GM21423 (cell line): ENCODE results near the gene MAML2.

Source experiments
- ATAC-seq: cut with Tn5 transposase; IDR thresholded peaks from one replicate; pipeline ENCODE4 v1.9.1; 2021; ENCODE audit warnings: mild to moderate bottlenecking, moderate library complexity; ENCODE audit not compliant: unreplicated experiment

The MAML2 gene

GRCh38 chr11:96054870-96055705 lies 287.9 kb downstream of the MAML2 start:
- ATAC-seq = no peak

DNA sequence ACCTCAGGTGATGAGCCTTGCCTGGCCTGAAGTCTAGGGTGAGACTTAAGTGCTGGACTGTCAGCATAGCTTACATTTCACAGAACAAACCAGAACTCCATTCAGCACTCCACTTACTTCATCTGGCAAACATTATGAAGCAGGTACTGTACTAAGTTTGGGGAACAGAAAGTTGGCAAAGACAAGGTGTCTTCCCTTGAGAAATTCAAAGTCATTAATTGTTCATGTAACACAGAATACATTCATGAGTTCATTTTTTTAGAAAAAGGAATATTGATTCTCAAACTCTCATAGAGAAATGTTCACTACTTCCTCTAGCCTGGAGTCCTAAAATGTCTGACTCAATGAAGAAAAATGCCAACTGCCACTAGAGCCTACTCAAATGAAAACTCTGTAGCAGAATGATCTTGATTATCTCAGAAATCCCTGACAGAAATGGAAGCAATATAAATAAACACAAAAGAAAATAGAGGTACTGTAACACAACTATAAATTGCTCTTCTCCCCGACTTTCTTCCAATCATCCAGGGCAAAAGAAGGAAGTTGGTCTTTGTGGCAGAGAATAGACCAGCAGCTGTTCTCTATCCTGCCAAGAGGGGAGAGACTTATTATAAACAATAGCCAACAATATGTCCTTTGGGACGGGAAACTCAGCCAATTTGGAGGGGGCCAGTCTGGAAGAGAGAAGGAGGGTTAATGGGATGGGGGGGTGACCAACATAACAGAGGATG lies 289.9 kb downstream of the MAML2 start:
- no peak for ATAC-seq

DNA sequence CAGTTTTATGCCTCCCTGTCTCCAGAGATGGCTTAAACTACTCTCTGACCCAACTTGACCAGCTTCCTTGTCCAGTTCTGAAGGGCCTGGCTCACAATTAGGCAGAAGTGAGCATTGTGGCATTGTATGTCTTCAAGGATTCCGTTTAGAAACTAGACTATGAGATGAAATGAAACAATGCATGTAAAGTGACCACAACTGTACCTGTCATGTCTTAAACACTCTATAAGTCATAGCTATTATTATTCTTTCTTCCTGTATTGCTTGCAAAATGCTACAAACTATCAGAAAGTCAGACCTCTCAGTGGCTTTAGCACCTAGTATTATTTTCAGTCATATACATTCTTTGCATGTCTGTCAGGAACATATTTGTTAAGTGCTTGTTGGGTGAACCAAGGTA lies 291.2 kb downstream of the MAML2 start:
- ATAC-seq = peak; percentile 93

- no peak for ATAC-seq
These were observed 292.4 kb downstream of the MAML2 start for GRCh38 chr11:96050435-96051182.

- no peak for ATAC-seq
These were observed 293.6 kb downstream of the MAML2 start for GRCh38 chr11:96049426-96049825.

GRCh38 chr11:96045622-96046456 lies 297.2 kb downstream of the MAML2 start:
- ATAC-seq = no peak

DNA sequence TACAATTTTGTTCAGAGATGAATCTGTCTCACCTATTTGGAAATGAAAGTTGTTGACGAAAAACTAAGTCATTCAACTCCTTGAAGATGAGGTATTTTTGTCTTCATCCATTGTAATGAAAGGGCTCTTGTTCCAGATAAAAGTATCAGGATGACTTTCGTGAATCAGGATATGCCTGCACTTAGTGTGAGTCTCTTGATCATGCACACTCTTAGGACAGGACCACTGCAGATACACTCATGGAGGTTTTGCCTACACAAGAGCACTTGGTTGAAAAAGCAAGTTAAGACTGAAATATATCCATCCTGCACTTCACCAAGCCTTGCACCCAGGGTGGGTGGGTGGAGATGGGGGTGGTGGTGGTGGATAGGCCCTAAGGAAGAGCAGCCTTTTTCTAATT lies 298.2 kb downstream of the MAML2 start:
- ATAC-seq = no peak

DNA sequence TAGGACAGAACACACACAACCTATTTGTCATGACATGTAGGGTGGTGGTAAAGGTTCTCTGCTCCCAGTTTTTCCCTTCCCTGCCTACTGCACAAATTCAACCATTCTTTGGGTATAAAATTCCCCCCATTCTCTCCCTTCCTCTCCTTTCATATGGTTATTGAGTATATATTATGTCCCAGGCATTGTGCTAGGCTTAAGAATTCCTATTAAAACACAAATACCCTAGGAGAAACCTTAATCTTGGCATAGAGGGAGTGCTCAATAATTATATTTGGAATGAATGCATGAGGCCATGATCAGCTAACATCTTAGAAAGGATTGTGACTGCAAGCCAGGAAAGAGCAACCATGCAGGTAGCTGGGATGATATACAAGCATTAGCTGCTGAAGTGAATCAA lies 298.7 kb downstream of the MAML2 start:
- no peak for ATAC-seq

DNA sequence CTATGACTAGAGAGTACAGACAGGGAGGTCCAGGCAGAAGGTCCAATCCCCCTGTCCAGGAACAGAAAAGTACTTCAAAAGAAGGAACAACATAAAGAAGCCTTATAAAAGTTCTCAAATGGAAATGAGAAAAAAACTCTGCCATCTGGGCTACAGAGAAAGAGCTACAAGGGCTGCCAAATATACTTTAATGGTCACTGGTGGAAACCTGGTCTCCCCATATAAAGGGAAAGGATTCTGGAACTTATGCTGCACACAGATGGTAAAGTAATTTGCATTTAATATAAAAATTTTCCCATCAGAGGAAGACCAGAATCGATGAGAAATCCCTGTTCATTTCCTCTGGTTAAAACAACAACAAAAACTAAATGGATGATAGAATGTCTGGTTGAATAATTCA lies 299.7 kb downstream of the MAML2 start:
- no peak for ATAC-seq

- no peak for ATAC-seq
These were observed 304.9 kb downstream of the MAML2 start for GRCh38 chr11:96038046-96038445.

- no peak for ATAC-seq
These were observed 305.5 kb downstream of the MAML2 start for GRCh38 chr11:96037405-96037949.

DNA sequence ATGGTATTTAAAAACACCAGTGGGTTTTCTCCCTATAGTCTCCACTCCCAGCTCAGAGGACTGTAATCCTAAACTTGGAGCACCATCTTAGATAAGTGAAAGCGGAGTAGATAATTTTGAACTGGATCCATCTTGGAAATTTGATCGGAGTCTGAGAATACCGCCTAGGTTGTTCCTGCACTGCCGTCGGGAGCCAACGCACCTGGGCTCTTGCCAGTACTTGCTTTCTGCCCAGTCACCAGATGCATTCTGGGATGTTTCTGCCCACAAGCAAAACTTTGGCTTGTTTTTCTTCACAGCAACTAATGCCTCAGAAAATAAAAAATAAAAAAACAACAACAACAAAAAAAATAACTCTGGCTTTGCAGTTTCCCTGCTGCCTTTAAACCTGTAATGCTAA lies 306.1 kb downstream of the MAML2 start:
- no peak for ATAC-seq

- ATAC-seq = no peak
These were observed 307.3 kb downstream of the MAML2 start for GRCh38 chr11:96035740-96036078.

- no peak for ATAC-seq
These were observed 307.8 kb downstream of the MAML2 start for GRCh38 chr11:96035031-96035739.

- no peak for ATAC-seq
These were observed 309.4 kb downstream of the MAML2 start for GRCh38 chr11:96033599-96033998.

DNA sequence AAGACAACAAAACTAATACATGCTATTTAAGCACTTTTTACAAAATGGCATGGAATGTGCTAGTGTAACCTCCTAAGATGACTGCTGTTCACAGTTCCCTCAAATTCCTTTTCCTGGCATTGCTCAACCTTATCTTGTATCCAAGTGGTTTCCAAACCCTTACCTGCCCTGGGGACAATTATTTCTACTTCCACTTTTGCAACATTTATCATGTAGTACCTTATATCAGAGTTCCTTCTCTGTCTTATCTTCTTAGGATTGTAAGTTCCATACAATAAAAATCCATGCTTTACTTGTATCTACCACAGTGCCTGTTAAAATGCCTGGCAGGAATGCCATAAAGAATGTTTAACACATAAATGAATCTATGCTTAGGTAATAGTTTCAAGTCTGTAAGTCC lies 309.9 kb downstream of the MAML2 start:
- ATAC-seq = no peak

GRCh38 chr11:96028746-96029145 lies 314.2 kb downstream of the MAML2 start:
- no peak for ATAC-seq

DNA sequence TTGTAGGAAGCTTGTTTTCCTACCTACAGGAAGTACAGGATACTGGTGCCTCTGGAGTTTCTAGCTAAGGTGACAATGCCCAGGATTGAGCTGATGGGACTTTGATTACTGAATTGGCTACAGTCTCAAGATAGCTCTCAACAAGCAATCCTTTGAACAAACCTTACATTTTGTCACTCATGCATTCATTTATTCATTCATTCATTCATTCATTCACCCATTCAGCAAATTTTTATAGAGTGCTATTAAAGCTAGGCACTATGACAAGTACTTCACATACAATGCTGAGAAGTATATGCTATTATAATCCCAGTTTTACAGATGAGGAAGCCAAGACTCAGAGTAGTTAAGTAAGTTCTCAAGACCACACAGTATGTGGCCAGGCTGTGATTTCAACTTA lies 316.0 kb downstream of the MAML2 start:
- ATAC-seq = no peak

- ATAC-seq = no peak
These were observed 316.7 kb downstream of the MAML2 start for GRCh38 chr11:96026310-96026709.

- no peak for ATAC-seq
These were observed 318.3 kb downstream of the MAML2 start for GRCh38 chr11:96024666-96025065.
